ENCODE data around the gene TRIM24. TPM values are rescaled to one million over a fixed set of nuclear protein-coding genes. Genes with fewer than 3 reads are reported as not detected.

The TRIM24 gene
- total RNA-seq, 1 donor from 2014 or later: 116 TPM

DNA sequence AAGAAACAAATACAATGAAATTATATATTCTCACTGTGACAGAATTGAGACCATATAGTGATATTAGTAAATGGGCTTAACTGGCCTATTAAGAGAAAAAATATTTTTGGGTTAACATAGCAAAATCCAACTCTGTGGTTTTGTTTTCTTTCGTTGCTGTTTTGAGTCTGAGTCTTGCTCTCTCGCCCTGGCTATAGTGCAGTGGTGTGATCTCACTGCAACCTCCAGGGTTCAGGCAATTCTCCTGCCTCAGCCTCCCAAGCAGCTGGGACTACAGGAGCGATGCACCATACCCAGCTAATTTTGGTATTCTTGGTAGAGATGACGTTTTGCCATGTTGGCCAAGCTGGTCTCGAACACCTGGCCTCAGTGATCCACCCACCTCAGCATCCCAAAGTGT lies 15.3 kb downstream of the TRIM24 start:
- Histone ChIP-seq H3K36me3 (no peaks in the 10 kb centered on the region), H3K27me3 (no peaks in the 10 kb centered on the region), H3K9me3 (ENCODE audit: low read depth) (no peaks in the 10 kb centered on the region), H3K79me2 (ENCODE audit: low read depth) (peaks cover 100% of the 10 kb centered on the region), H3F3A (ENCODE audit: low read depth) (peaks cover 39% of the 10 kb centered on the region), H3K4me3 (no peak overlapping the region), H3K27ac (no peak overlapping the region), H4K20me1 (ENCODE audit: low read depth) (peaks cover 100% of the 10 kb centered on the region), H3K4me1 (peaks cover 24% of the 10 kb centered on the region), H3K9ac (no peak overlapping the region), H3K4me2 (no peak overlapping the region), H2AFZ (replicated peaks) (no peak overlapping the region)
- no peak for DNase-seq (ENCODE audit: low spot score)
- Mint-ChIP-seq H3K4me3 (no peak overlapping the region), H3K27ac (no peak overlapping the region), H3K4me1 (no peaks in the 10 kb centered on the region), H3K9me3 (peaks cover 71% of the 10 kb centered on the region), H3K36me3 (peaks cover 64% of the 10 kb centered on the region), H3K27me3 (ENCODE audit: insufficient read depth, low read depth) (peaks cover 13% of the 10 kb centered on the region)
- TF ChIP-seq EZH2phosphoT487 (IDR thresholded peaks at IDR 0.05): no peak
- TF ChIP-seq, protein P1, sequence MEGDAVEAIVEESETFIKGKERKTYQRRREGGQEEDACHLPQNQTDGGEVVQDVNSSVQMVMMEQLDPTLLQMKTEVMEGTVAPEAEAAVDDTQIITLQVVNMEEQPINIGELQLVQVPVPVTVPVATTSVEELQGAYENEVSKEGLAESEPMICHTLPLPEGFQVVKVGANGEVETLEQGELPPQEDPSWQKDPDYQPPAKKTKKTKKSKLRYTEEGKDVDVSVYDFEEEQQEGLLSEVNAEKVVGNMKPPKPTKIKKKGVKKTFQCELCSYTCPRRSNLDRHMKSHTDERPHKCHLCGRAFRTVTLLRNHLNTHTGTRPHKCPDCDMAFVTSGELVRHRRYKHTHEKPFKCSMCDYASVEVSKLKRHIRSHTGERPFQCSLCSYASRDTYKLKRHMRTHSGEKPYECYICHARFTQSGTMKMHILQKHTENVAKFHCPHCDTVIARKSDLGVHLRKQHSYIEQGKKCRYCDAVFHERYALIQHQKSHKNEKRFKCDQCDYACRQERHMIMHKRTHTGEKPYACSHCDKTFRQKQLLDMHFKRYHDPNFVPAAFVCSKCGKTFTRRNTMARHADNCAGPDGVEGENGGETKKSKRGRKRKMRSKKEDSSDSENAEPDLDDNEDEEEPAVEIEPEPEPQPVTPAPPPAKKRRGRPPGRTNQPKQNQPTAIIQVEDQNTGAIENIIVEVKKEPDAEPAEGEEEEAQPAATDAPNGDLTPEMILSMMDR (IDR thresholded peaks at IDR 0.05): no peak
- TF ChIP-seq EZH2 (IDR thresholded peaks at IDR 0.05): no peak

DNA sequence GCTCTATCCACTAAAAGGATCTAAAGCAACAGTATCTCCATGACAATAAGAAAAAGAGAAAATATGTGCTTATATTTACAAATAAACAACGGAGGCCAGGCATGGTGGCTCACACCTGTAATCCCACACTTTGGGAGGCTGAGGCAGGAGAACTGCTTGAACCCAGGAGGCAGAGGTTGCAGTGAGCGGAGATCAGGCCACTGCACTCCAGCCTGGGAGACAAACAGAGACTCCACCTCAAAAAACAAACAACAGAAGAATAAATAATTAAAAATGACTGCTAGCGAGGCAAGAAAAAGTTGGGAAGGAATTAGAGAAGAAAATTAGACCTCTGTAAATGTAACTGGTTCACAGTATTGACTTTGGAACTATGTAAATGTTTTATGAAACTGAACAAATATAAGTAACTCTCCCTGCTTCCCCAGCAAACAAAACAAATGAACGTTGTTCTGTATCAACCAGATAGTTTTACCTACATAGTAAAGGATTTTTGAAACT lies 17.1 kb downstream of the TRIM24 start:
- H3F3A ChIP-seq (ENCODE audit: low read depth): peaks cover 35% of the 10 kb centered on the region
- H3K36me3 ChIP-seq: no peaks in the 10 kb centered on the region
- no peaks in the 10 kb centered on the region for H3K9me3 ChIP-seq (ENCODE audit: low read depth)
- Mint-ChIP-seq H3K27ac (no peak overlapping the region), H3K36me3 (peaks cover 66% of the 10 kb centered on the region), H3K4me3 (no peak overlapping the region), H3K27me3 (ENCODE audit: insufficient read depth, low read depth) (peaks cover 9% of the 10 kb centered on the region), H3K9me3 (peaks cover 72% of the 10 kb centered on the region), H3K4me1 (no peaks in the 10 kb centered on the region)
- H3K4me2 ChIP-seq: no peak overlapping the region
- H4K20me1 ChIP-seq (ENCODE audit: low read depth): peaks cover 99% of the 10 kb centered on the region
- peak overlapping the region; percentile 64 for H3K27ac ChIP-seq
- no peaks in the 10 kb centered on the region for H3K27me3 ChIP-seq
- H3K4me1 ChIP-seq: peaks cover 24% of the 10 kb centered on the region
- no peak for DNase-seq (ENCODE audit: low spot score)
- no peak overlapping the region for H3K4me3 ChIP-seq
- no peak for TF ChIP-seq EZH2phosphoT487 (IDR thresholded peaks at IDR 0.05)
- TF ChIP-seq, protein P1 (IDR thresholded peaks at IDR 0.05): no peak
- no peak for TF ChIP-seq EZH2 (IDR thresholded peaks at IDR 0.05)
- peaks cover 100% of the 10 kb centered on the region for H3K79me2 ChIP-seq (ENCODE audit: low read depth)
- H2AFZ ChIP-seq (replicated peaks): no peak overlapping the region
- no peak overlapping the region for H3K9ac ChIP-seq

DNA sequence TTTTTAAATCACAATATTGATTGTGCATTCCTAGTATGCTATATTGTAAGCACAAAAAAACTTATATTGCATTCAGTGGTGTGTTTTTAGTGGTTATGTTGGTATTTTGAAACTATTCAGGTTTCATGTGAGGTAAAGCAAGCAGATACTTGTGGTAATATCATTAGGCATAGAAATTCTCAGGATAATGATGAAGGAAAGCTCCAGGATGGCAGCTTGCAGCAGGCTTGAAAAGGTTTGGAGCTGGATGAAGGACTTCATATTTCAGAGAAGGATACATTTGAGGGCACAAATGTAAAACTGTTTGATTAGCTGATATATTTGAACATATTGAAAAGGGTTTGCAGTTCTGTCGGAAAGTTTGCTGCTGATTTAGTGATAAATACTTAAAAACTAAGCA lies 17.5 kb downstream of the TRIM24 start:
- H3K27ac Mint-ChIP-seq: no peak overlapping the region
- Histone ChIP-seq H3K27me3 (no peaks in the 10 kb centered on the region), H3K4me1 (peaks cover 24% of the 10 kb centered on the region), H3K4me3 (no peak overlapping the region), H4K20me1 (ENCODE audit: low read depth) (peaks cover 99% of the 10 kb centered on the region), H3K79me2 (ENCODE audit: low read depth) (peaks cover 100% of the 10 kb centered on the region), H3K27ac (peak overlapping the region; percentile 7), H2AFZ (replicated peaks) (no peak overlapping the region), H3K36me3 (no peaks in the 10 kb centered on the region), H3K4me2 (no peak overlapping the region), H3K9ac (no peak overlapping the region), H3K9me3 (ENCODE audit: low read depth) (no peaks in the 10 kb centered on the region), H3F3A (ENCODE audit: low read depth) (peaks cover 34% of the 10 kb centered on the region)
- peaks cover 66% of the 10 kb centered on the region for H3K36me3 Mint-ChIP-seq
- no peak for DNase-seq (ENCODE audit: low spot score)
- H3K4me3 Mint-ChIP-seq: no peak overlapping the region
- no peaks in the 10 kb centered on the region for H3K4me1 Mint-ChIP-seq
- peaks cover 72% of the 10 kb centered on the region for H3K9me3 Mint-ChIP-seq
- TF ChIP-seq EZH2phosphoT487 (IDR thresholded peaks at IDR 0.05) (no peak), EZH2 (IDR thresholded peaks at IDR 0.05) (no peak)
- TF ChIP-seq, protein P1 (IDR thresholded peaks at IDR 0.05): no peak
- H3K27me3 Mint-ChIP-seq (ENCODE audit: insufficient read depth, low read depth): peaks cover 6% of the 10 kb centered on the region

Data from neural progenitor cell (in vitro differentiated cells).